ENCODE measurements around the gene RAB31. TPM values are rescaled to one million over a fixed set of nuclear protein-coding genes. Genes with fewer than 3 reads are reported as not detected.
"Not testable (repeated sequence)": the region's sequence is repeated elsewhere in the genome, so short reads cannot be mapped to it uniquely, and the experiment has no call there.

Gene RAB31
- total RNA-seq, 1 experiment from 2014 or later, result 6.1 TPM

DNA sequence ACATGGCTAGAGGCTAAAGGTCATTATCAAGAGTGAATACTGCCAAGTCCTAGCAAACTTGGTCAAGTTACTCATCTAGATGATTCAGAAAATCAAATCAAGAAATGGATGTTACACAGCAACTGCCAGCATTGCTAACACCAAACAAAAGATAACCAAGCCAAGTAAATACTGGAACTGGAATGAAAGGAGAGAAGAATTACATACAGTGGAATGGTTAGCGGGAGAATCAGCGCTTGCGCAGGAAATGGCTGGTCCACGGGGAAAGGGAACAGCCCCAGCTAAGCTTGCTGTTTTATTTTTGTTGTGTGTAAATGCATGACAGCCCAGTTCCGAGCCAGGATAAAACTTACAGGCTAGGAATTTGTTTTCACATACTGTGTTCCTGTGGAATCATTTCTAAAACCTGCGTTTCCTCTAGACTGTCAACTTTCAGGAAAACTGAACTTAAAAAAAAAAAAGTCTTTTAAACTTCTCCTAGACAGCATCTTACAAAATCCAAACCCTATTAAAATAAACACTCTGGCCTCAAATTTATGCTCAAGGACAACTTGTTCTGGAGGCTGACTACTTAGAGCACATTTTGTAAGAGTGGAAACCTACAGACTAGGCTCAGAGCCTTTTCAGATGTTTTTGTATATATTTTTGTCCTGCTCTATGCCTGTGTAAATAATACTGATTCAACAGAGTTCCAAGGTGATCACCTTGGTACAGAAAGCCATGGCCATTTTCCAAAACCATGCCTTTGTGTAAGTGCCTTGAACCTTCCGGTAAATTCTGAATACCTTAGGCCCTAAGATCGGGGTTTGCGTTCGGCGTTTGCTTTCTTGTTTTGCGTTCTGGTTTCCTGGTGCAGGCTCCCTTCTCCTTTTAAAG, 146.9 kb downstream of the RAB31 start:
- POLR2A ChIA-PET (ENCODE audit: low non-redundant PET), result no interaction called here
- H3K27ac ChIP-seq (ENCODE audit: low read depth, low read length, poor library complexity, severe bottlenecking), result no peak overlapping the region
- BruUV-seq (replicated peaks), result no TSS peak
- DNase-seq (ENCODE audit: low spot score), result no peak
- intact Hi-C loops (cut with micrococcal nuclease; ENCODE audit: unreplicated experiment), result no loop called here
- CTCF ChIA-PET, result no interaction called here
- H3K4me1 ChIP-seq (ENCODE audit: insufficient read depth, low read length, poor library complexity, severe bottlenecking), result peaks cover 20% of the 10 kb centered on the region
- no peaks in the 10 kb centered on the region for H3K36me3 ChIP-seq (ENCODE audit: insufficient read depth, low read length, poor library complexity, severe bottlenecking)
- TF ChIP-seq, protein P1, sequence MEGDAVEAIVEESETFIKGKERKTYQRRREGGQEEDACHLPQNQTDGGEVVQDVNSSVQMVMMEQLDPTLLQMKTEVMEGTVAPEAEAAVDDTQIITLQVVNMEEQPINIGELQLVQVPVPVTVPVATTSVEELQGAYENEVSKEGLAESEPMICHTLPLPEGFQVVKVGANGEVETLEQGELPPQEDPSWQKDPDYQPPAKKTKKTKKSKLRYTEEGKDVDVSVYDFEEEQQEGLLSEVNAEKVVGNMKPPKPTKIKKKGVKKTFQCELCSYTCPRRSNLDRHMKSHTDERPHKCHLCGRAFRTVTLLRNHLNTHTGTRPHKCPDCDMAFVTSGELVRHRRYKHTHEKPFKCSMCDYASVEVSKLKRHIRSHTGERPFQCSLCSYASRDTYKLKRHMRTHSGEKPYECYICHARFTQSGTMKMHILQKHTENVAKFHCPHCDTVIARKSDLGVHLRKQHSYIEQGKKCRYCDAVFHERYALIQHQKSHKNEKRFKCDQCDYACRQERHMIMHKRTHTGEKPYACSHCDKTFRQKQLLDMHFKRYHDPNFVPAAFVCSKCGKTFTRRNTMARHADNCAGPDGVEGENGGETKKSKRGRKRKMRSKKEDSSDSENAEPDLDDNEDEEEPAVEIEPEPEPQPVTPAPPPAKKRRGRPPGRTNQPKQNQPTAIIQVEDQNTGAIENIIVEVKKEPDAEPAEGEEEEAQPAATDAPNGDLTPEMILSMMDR (conservative IDR thresholded peaks at IDR 0.05; ENCODE audit: low read depth, low read length), result no peak
- TF ChIP-seq EZH2 (IDR thresholded peaks at IDR 0.05; ENCODE audit: borderline replicate concordance, low read depth, low read length, poor library complexity, severe bottlenecking), result no peak
- peaks cover 9% of the 10 kb centered on the region for H3K9me3 ChIP-seq (ENCODE audit: low read depth, low read length, poor library complexity, severe bottlenecking)
- no peak overlapping the region for H3K4me3 ChIP-seq (ENCODE audit: low read depth, low read length, poor library complexity, severe bottlenecking)
- no peaks in the 10 kb centered on the region for H3K27me3 ChIP-seq (replicated peaks; ENCODE audit: insufficient read depth, low read depth, low read length, poor library complexity)

DNA sequence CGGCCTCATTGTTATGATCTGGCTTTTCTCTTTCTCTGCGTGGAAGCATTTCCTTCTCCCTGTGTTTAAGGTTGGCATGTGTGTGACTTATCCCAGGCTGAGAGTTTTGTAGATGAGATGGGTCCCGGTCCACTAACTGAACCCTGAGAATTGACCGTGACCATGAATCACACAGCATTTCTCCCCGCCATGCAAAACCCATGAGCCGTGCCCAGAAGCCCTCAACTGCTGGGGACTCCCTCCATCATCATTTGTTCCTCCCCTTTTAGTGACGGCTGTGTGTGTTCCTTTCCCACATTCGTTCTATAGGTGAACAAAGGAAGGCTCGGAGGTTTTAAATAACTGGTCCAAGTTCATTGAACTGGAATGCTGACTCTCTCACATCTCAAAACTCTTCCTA, 147.6 kb downstream of the RAB31 start:
- TF ChIP-seq, protein P1 (conservative IDR thresholded peaks at IDR 0.05; ENCODE audit: low read depth, low read length), result no peak
- no peak for TF ChIP-seq EZH2 (IDR thresholded peaks at IDR 0.05; ENCODE audit: borderline replicate concordance, low read depth, low read length, poor library complexity, severe bottlenecking)
- H3K27me3 ChIP-seq (replicated peaks; ENCODE audit: insufficient read depth, low read depth, low read length, poor library complexity), result no peaks in the 10 kb centered on the region
- no peaks in the 10 kb centered on the region for H3K36me3 ChIP-seq (ENCODE audit: insufficient read depth, low read length, poor library complexity, severe bottlenecking)
- no TSS peak for BruUV-seq (replicated peaks)
- intact Hi-C loops (cut with micrococcal nuclease; ENCODE audit: unreplicated experiment), result no loop called here
- ChIA-PET POLR2A (ENCODE audit: low non-redundant PET) (no interaction called here), CTCF (no interaction called here)
- H3K27ac ChIP-seq (ENCODE audit: low read depth, low read length, poor library complexity, severe bottlenecking), result no peak overlapping the region
- peaks cover 9% of the 10 kb centered on the region for H3K9me3 ChIP-seq (ENCODE audit: low read depth, low read length, poor library complexity, severe bottlenecking)
- H3K4me3 ChIP-seq (ENCODE audit: low read depth, low read length, poor library complexity, severe bottlenecking), result no peak overlapping the region
- peaks cover 13% of the 10 kb centered on the region for H3K4me1 ChIP-seq (ENCODE audit: insufficient read depth, low read length, poor library complexity, severe bottlenecking)
- DNase-seq (ENCODE audit: low spot score), result no peak

DNA sequence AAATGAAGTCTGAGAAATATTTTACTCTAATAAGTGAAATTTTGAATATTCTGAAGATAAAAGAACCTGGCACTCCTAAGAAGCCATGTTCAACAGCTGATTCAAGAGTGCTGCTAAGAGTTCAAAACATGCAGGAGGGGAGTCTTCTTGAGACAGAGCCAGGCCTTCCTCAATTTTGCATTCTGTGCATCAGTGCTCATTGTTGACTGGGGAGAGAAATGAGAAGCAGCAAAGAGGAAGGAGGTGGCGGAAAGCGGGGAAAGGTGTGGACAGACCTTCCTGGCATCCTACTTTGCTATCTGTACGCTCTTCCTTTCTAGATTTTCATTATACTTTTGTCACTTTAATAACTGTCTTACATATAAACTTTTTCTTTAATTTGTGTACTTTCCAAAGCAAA, 148.0 kb downstream of the RAB31 start:
- Histone ChIP-seq H3K4me1 (ENCODE audit: insufficient read depth, low read length, poor library complexity, severe bottlenecking) (peaks cover 11% of the 10 kb centered on the region), H3K9me3 (ENCODE audit: low read depth, low read length, poor library complexity, severe bottlenecking) (peaks cover 9% of the 10 kb centered on the region), H3K27ac (ENCODE audit: low read depth, low read length, poor library complexity, severe bottlenecking) (no peak overlapping the region), H3K36me3 (ENCODE audit: insufficient read depth, low read length, poor library complexity, severe bottlenecking) (no peaks in the 10 kb centered on the region), H3K27me3 (replicated peaks; ENCODE audit: insufficient read depth, low read depth, low read length, poor library complexity) (no peaks in the 10 kb centered on the region), H3K4me3 (ENCODE audit: low read depth, low read length, poor library complexity, severe bottlenecking) (no peak overlapping the region)
- POLR2A ChIA-PET (ENCODE audit: low non-redundant PET), result no interaction called here
- BruUV-seq (replicated peaks), result no TSS peak
- intact Hi-C loops (cut with micrococcal nuclease; ENCODE audit: unreplicated experiment), result no loop called here
- no peak for TF ChIP-seq EZH2 (IDR thresholded peaks at IDR 0.05; ENCODE audit: borderline replicate concordance, low read depth, low read length, poor library complexity, severe bottlenecking)
- no peak for DNase-seq (ENCODE audit: low spot score)
- CTCF ChIA-PET, result no interaction called here

DNA sequence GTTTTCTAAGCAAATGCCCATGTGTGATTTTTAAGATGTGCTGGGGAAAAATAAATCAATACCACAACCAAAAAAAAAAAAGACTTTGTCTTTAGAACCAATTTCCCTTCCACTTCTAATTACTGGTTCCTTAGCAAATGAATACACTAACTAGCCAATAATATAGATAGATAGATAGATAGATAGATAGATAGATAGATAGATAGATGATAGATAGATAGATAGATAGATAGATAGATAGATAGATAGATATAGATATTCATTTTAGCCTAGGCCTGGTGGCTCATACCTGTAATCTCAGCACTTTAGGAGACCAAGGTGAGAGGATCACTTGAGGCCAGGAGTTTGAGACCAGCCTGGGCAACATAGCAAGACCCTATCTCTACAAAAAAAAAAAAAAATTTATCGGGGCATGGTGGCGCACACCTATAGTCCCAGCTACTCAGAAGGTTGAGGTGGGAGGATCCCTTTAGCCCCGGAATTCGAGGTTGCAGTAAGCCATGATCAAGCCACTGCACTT, 149.4 kb downstream of the RAB31 start:
- POLR2A ChIA-PET (ENCODE audit: low non-redundant PET); DNase-seq (ENCODE audit: low spot score); BruUV-seq (replicated peaks); H3K27me3 ChIP-seq (replicated peaks; ENCODE audit: insufficient read depth, low read depth, low read length, poor library complexity); H3K36me3 ChIP-seq (ENCODE audit: insufficient read depth, low read length, poor library complexity, severe bottlenecking); H3K4me1 ChIP-seq (ENCODE audit: insufficient read depth, low read length, poor library complexity, severe bottlenecking); H3K4me3 ChIP-seq (ENCODE audit: low read depth, low read length, poor library complexity, severe bottlenecking); CTCF ChIA-PET; H3K9me3 ChIP-seq (ENCODE audit: low read depth, low read length, poor library complexity, severe bottlenecking); H3K27ac ChIP-seq (ENCODE audit: low read depth, low read length, poor library complexity, severe bottlenecking); intact Hi-C loops (cut with micrococcal nuclease; ENCODE audit: unreplicated experiment): not testable (repeated sequence)
